WTC11 (cell line): ENCODE measurements around the gene PTPRK.

ENCODE experiments used
- CREM ChIP-seq: sonication (generic); formaldehyde crosslinking; IDR thresholded peaks from 2 replicates; pipeline ENCODE4 v1.8.1; 2022; ENCODE audit warnings: mild to moderate bottlenecking, missing genetic modification reagents, moderate library complexity
- CTCF ChIP-seq: fragments of 200-600 bp; IDR thresholded peaks from 2 replicates; pipeline ENCODE4 v1.8.0; 2022; ENCODE audit warnings: antibody characterized with exemption
- JUN ChIP-seq: sonication (generic); formaldehyde crosslinking; IDR thresholded peaks from 2 replicates; pipeline ENCODE4 v1.8.0; 2023; ENCODE audit warnings: mild to moderate bottlenecking, missing genetic modification reagents
- SP1 ChIP-seq: sonication (generic); formaldehyde crosslinking; conservative IDR thresholded peaks from 2 replicates; pipeline ENCODE4 v1.8.1; 2022; ENCODE audit warnings: missing genetic modification reagents
- ZNF121 ChIP-seq: sonication (generic); formaldehyde crosslinking; IDR thresholded peaks from 2 replicates; pipeline ENCODE4 v1.8.0; 2023; ENCODE audit warnings: missing genetic modification reagents
- ZNF232 ChIP-seq: sonication (generic); formaldehyde crosslinking; IDR thresholded peaks from 2 replicates; pipeline ENCODE4 v1.8.0; 2022; ENCODE audit warnings: mild to moderate bottlenecking, missing genetic modification reagents

GRCh38 chr6:128007658-128008057 lies 512.7 kb downstream of the PTPRK start:
- TF ChIP-seq CTCF (no peak), ZNF232 (CRISPR knock-in tag) (no peak), ZNF121 (CRISPR knock-in tag) (no peak), JUN (CRISPR knock-in tag) (no peak), CREM (CRISPR knock-in tag) (no peak), SP1 (CRISPR knock-in tag) (no peak)
